Right lung (tissue), 5 donors: ENCODE measurements around the gene PATZ1. TPM values are rescaled to one million over a fixed set of nuclear protein-coding genes. Genes with fewer than 3 reads are reported as not detected.

ENCODE experiments used
- DNase-seq, 2 donors: peaks; one replicate each; pipeline ENCODE4 v3.0.0-alpha.2; 2013
- polyA plus RNA-seq, 5 donors: library from polyadenylated mRNA; unstranded; fragments of 120-200 nt; gene quantifications; one replicate each; pipeline versions ENCODE4 v1.2.1 to v1.2.3, GENCODE V29; 2013; ENCODE audit warnings: inconsistent platforms in 1 of 5, low replicate concordance in 1 of 5; ENCODE audit not compliant: insufficient read length in 5 of 5, insufficient read depth in 1 of 5

Gene PATZ1
- polyA plus RNA-seq, 5 donors: 58.9 to 76.5 (median 65.2) TPM

- DNase-seq: no peak
These were observed 58.2 kb downstream of the PATZ1 start for GRCh38 chr22:31287818-31288495.

GRCh38 chr22:31286360-31287255 is 59.5 kb downstream of the PATZ1 start:
- no peak for DNase-seq

GRCh38 chr22:31284281-31285155 is 61.6 kb downstream of the PATZ1 start:
- DNase-seq: no peak

GRCh38 chr22:31282748-31283468 is 63.2 kb downstream of the PATZ1 start:
- no peak for DNase-seq

- DNase-seq: no peak
These were observed 64.4 kb downstream of the PATZ1 start for GRCh38 chr22:31281733-31282132.

- DNase-seq: no peak
These were observed 66.2 kb downstream of the PATZ1 start for GRCh38 chr22:31279821-31280505.

- no peak for DNase-seq
These were observed 66.8 kb downstream of the PATZ1 start for GRCh38 chr22:31279327-31279669.

GRCh38 chr22:31278626-31279326 is 67.4 kb downstream of the PATZ1 start:
- DNase-seq: no peak

GRCh38 chr22:31278151-31278621 is 68.0 kb downstream of the PATZ1 start:
- DNase-seq: no peak

- no peak for DNase-seq
These were observed 68.4 kb downstream of the PATZ1 start for GRCh38 chr22:31277741-31278140.

- DNase-seq: no peak
These were observed 69.5 kb downstream of the PATZ1 start for GRCh38 chr22:31276426-31277167.

Other genes with a start within 250 kb of the PATZ1 start
- 10 to 100 TPM in 2 of 5 donors, 1 to 10 TPM in 3; 7.6 to 31.3 (median 9.3) TPM for gene SELENOM, start 238.8 kb downstream of the PATZ1 start, polyA plus RNA-seq
- 1 to 10 TPM; 1.7 to 4.2 (median 2.3) TPM for gene INPP5J, start 223.4 kb downstream of the PATZ1 start, polyA plus RNA-seq
- under 1 TPM in 3 of 5 donors, not detected in 2; 0.07 to 0.36 (median 0.34) TPM for gene PLA2G3, start 205.8 kb downstream of the PATZ1 start, polyA plus RNA-seq
- gene RNF185, start 186.2 kb downstream of the PATZ1 start, polyA plus RNA-seq: 10 to 100 TPM; 35.3 to 40.7 (median 36.5) TPM
- gene LIMK2, start 134.0 kb downstream of the PATZ1 start, polyA plus RNA-seq: 10 to 100 TPM; 43.0 to 58.9 (median 47.5) TPM
- gene PIK3IP1, start 53.9 kb downstream of the PATZ1 start, polyA plus RNA-seq: 10 to 100 TPM; 11.5 to 13.2 (median 12.0) TPM
- gene DRG1, start 53.3 kb upstream of the PATZ1 start, polyA plus RNA-seq: 10 to 100 TPM; 68.9 to 85.8 (median 73.5) TPM
- 10 to 100 TPM; 39.7 to 50.2 (median 45.6) TPM for gene EIF4ENIF1, start 143.5 kb upstream of the PATZ1 start, polyA plus RNA-seq
- 10 to 100 TPM; 28.9 to 37.5 (median 30.5) TPM for gene SFI1, start 150.2 kb upstream of the PATZ1 start, polyA plus RNA-seq